C4-2B (cell line): ENCODE data around the gene UGGT1.

Experiments used
- H3K27ac ChIP-seq: fragments of 450-650 bp; 2 replicates; pipeline ENCODE4 v1.5.1; 2017
- ZFX ChIP-seq: fragments of 450-650 bp; IDR thresholded peaks from 2 replicates; pipeline ENCODE4 v1.6.1; 2017
- TF ChIP-seq, protein P1 (sequence below): fragments of 450-650 bp; conservative IDR thresholded peaks from 2 replicates; pipeline ENCODE4 v1.5.1; 2017; ENCODE audit warnings: mild to moderate bottlenecking

The UGGT1 gene

DNA sequence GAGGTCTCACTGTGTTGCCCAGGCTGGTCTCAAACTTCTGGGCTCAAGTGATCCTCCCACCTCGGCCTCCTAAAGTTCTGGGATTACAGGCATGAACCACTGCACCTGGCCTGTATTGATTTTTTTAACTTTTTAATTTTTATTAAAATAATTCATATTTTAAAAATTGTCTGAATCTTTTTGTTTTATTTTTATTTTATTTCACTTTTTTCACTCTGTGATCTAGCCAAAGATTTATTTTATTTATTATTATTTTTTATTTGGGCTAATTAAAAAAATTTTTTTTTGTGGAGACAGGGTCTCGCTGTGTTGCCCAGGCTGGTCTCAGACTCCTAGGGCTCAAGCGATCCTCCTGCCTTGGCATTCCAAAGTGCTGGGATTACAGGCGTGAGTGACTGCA is 14.1 kb downstream of the UGGT1 start:
- H3K27ac ChIP-seq = no peak overlapping the region
- TF ChIP-seq, protein P1, sequence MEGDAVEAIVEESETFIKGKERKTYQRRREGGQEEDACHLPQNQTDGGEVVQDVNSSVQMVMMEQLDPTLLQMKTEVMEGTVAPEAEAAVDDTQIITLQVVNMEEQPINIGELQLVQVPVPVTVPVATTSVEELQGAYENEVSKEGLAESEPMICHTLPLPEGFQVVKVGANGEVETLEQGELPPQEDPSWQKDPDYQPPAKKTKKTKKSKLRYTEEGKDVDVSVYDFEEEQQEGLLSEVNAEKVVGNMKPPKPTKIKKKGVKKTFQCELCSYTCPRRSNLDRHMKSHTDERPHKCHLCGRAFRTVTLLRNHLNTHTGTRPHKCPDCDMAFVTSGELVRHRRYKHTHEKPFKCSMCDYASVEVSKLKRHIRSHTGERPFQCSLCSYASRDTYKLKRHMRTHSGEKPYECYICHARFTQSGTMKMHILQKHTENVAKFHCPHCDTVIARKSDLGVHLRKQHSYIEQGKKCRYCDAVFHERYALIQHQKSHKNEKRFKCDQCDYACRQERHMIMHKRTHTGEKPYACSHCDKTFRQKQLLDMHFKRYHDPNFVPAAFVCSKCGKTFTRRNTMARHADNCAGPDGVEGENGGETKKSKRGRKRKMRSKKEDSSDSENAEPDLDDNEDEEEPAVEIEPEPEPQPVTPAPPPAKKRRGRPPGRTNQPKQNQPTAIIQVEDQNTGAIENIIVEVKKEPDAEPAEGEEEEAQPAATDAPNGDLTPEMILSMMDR = no peak
- no peak for TF ChIP-seq ZFX

DNA sequence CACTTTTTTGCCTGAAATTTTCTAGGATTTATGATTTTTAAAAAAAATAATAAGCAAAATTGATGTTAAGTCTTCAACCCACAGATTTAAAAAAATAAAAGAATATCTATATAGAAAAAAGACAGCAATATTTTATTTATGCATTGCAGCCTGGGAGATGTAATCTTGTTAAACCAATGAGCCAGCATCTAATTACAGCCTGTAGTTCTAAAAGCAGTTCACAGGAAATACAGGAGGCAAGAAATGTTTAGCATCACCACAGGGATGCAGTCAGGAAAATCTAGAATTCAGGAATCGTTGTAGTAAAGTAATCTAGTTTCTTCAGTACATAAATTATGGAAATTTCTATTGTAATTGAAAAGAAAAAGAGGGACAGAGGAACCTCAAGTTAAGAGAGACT is 17.2 kb downstream of the UGGT1 start:
- H3K27ac ChIP-seq = no peak overlapping the region
- TF ChIP-seq, protein P1 = no peak
- TF ChIP-seq ZFX = no peak

DNA sequence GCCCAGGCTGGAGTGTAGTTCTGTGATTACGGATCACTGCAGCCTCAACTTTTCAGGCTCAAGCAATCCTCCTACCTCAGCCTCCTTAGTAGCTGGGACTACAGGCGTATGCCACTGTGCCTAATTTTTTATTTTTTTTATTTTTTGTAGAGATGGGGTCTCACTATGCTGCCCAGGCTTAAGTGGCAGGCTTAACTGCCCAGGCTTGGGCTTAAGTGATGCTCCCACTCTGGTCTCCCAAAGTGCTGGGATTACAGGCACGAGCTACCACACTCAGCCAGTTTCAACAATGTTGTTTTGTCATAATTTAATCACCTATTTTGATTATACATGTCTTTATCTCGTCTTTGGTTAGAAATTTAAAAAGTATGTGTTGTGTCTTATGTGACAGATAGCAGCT is 18.2 kb downstream of the UGGT1 start:
- TF ChIP-seq ZFX = no peak
- TF ChIP-seq, protein P1 = no peak

DNA sequence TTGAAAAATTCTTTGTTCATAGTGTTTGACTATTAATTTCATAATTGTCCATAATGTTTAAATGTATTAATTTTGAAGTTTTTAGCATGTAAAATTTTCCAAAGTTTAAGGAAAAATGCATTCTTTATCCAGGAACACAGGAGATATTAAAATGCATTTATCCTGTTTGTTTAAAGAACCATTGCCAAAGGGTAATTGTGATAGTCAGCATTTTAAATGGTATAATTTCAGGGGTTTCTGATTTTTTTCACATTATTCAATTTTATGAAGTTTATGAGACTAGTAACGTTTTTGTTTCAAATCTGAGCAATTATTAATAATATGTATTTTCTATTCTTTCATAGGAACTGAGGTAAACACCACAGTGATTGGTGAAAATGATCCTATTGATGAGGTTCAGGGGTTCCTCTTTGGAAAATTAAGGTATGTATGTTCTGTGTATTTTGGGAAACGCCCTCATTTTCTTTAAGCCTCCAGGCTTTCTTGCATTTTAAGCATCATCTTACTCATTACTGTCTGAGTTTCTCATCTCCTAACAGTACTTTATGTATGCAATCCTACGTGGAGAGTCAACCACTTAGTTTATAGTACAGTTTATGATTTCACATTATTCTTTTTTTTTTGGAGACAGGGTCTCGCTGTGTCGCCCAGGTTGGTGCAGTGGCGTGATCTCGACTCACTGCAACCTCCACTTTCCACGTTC is 25.1 kb downstream of the UGGT1 start:
- no peak for TF ChIP-seq ZFX
- TF ChIP-seq, protein P1 = no peak
- no peak overlapping the region for H3K27ac ChIP-seq

More for the DNA sequence above, 18.2 kb downstream of the UGGT1 start:
- no peak overlapping the region for H3K27ac ChIP-seq

DNA sequence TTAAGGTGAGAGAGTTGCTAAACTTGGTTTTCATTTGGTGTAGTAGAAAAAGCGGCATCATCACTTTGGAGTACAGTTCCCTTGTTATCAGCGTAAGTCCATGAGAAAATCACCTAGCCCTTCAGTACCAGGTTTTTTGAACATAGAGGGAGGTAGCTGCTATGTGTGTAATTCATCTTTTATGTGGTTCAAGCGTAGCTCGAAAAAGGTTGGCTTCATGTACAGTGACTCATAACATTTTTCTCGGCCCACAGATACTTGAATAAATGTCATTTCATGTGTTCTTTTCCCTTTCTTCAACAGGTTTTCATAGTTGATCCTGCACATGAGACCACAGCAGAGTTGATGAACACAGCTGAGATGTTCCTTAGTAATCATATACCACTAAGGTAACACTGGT is 43.6 kb downstream of the UGGT1 start:
- H3K27ac ChIP-seq = no peak overlapping the region
- no peak for TF ChIP-seq ZFX
- TF ChIP-seq, protein P1 = no peak

DNA sequence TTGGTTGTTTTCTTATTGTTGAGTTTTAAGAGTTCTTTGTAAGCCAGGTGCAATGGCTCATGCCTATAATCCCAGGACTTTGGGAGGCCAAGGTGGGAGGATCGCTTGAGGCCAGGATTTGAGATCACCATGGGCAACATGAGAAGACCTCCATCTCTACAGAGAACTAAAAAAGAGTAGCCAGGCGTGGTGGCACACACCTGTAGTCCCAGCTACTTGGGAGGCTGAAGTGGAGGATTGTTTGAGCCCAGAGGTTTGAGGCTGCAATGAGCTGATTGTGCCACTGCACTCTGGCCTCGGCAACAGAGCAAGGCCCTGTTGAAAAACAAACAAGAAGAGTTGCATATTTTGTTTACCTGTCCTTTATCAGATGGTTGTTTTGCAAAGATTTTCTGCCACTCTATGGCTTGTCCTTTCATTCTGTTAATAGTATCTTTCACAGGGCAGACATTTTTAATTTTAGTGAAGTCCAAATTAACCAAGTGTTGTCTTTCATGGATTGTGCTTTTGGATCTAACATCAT is 46.2 kb downstream of the UGGT1 start:
- no peak overlapping the region for H3K27ac ChIP-seq
- no peak for TF ChIP-seq ZFX
- TF ChIP-seq, protein P1 = no peak

DNA sequence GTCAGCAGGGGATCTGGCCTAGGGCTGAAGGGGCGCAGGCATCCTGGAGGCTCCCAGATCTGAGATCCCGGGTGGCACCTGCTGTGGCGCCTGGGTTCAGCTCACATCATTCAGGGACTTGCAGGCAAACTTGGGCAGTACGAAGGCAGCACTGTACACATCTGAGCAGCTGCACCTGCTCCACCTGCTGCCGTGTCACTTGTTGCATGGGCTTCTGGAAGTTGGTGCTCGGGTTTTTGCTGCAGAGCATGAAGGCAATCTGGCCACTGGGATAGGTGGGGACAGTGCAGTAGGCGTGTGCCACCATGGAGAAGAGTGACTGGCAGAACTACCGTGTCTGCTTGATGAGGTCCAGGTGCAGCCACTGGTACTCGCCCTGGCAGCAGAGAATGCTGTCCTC is 48.6 kb downstream of the UGGT1 start:
- TF ChIP-seq, protein P1 = no peak
- TF ChIP-seq ZFX = no peak
- no peak overlapping the region for H3K27ac ChIP-seq
